D721Med (cell line): Measurements from ENCODE around the gene SMC6.

Experiments used
- DNase-seq: peaks from one replicate; pipeline ENCODE4 v3.0.0; 2011; ENCODE audit warnings: low spot score; ENCODE audit not compliant: insufficient read length
- FAIRE-seq: peaks from 2 replicates; lab custom pipeline; 2011; peaks lifted over from hg19 to GRCh38; lab: Jason Lieb, UNC
- TF ChIP-seq, protein P1 (sequence below): IDR thresholded peaks from 2 replicates; pipeline ENCODE4 v1.5.1; 2012; ENCODE audit warnings: mild to moderate bottlenecking, control low read depth; ENCODE audit not compliant: insufficient read depth; ENCODE audit errors: missing control alignments

Gene SMC6

DNA sequence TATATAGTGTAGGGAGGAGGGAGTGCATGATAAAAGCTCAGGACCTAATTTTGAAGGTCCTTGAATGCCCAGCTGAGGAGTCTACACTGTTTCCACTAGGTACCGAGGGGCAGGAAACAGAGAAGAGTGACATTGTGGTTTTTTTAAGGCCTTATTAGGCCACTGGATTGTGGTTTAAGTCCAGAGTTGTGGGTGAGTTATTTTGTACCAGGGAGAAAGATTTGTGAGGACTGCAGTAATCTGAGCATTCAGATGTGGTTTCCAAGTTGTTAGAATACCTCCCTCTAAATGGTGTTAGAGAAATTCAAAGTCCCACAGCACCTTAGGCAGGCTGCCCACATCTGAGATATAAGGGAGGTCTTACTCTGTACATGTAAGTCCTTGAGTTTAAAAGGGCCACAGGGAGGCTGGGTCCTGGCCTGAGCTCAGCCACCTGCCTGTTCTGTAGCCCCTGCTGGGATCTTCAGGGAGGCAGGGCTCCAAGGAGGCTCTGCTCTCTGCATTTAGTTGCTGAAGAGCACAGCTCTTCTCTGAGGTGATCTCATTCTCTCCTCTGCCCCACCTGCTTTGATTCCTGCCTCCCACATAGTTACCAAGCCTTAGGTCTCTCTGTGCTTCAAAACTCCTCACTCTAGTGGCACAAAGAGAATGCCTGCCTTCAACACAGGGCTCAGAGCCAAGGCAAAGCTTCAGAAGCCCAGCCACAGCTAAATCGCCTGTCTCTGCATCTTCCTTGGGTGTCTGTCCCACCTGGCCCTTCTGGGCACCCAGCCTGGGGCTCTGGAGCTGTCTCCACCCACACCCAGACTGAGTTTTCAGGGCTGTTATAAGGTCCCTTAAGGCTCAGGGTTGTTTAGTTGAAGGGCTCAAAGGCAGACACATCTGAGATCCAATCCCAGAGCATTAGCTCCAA lies 125.0 kb downstream of the SMC6 start:
- FAIRE-seq (no peak), DNase-seq (no peak)
- TF ChIP-seq, protein P1, sequence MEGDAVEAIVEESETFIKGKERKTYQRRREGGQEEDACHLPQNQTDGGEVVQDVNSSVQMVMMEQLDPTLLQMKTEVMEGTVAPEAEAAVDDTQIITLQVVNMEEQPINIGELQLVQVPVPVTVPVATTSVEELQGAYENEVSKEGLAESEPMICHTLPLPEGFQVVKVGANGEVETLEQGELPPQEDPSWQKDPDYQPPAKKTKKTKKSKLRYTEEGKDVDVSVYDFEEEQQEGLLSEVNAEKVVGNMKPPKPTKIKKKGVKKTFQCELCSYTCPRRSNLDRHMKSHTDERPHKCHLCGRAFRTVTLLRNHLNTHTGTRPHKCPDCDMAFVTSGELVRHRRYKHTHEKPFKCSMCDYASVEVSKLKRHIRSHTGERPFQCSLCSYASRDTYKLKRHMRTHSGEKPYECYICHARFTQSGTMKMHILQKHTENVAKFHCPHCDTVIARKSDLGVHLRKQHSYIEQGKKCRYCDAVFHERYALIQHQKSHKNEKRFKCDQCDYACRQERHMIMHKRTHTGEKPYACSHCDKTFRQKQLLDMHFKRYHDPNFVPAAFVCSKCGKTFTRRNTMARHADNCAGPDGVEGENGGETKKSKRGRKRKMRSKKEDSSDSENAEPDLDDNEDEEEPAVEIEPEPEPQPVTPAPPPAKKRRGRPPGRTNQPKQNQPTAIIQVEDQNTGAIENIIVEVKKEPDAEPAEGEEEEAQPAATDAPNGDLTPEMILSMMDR: no peak

DNA sequence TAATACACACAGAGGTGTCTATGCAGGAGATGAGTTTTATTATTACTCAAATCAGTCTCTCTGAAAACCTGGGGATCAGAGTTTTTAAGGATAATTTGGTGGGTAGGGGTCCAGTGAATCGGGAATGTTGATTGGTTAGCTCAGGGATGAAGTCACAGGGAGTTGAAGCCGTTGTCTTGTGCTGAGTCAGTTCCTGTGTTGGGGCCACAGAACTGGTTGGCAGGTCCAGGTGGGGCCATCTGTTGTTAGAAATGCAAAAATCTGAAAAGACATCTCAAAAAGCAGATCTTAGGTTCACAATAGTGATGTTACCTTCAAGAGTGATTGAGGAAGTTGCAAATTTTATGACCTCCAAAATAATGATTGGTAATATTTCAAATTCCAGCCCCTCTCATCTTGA lies 126.2 kb downstream of the SMC6 start:
- DNase-seq: no peak
- TF ChIP-seq, protein P1: no peak
- FAIRE-seq: no peak

DNA sequence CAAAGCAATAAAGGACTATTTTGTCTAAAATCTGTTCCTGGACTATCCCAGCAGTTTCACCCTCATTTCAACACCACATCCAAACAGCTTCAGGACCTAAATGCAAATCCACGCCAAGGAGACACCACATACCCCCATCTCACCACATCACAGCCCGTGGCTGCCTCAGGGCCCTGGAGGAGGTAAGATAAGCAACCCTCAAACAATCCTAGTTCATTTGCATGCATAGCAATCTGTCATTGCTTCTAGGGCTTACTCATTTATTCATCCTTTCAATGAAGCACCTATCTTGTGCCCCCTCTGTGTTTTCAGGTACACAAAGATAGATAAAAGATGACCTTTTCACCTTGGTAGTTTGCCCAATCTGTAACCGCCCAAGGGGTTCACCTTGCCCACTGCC lies 126.6 kb downstream of the SMC6 start:
- TF ChIP-seq, protein P1: no peak

DNA sequence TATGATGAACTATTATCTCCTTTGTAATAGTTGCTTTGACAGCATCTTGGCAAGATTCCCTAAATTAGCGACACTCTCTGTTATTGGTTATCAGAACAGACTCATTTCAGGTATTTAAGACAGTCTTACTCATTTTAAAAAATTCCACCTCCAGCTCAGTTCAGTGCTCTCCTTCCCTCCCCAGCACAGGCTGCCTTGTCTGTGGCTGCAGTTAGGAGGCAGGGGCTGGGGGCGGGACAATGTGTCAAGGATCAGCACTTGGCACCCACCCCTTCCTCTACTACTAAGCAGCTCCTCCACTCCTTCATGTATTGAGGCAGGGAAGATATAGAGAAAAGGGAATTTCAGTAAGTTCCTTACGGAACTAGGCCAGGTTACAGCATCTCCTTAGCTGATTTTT lies 128.2 kb downstream of the SMC6 start:
- DNase-seq (no peak), FAIRE-seq (no peak)
- TF ChIP-seq, protein P1: no peak

More for the DNA sequence above, 126.6 kb downstream of the SMC6 start:
- DNase-seq (no peak), FAIRE-seq (no peak)

DNA sequence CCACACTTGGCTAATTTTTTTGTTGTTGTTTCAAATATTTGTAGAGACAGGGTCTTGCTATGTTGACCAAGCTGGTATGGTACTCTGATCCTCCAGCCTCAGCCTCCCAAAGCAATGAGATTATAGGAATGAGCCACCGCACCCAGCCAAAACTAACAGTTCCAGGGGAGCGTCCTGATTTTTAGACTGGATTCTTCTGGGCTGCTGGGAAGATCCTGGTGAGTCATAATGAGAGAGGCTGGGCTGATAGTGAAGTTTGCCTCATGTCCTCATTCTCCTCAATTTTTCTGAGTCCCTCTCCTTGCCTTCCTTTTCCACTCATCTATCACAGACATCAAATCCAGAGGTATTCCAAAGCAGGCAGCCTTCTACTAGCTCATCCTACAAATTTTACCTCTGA lies 131.8 kb downstream of the SMC6 start:
- no peak for DNase-seq
- TF ChIP-seq, protein P1: no peak
- no peak for FAIRE-seq

DNA sequence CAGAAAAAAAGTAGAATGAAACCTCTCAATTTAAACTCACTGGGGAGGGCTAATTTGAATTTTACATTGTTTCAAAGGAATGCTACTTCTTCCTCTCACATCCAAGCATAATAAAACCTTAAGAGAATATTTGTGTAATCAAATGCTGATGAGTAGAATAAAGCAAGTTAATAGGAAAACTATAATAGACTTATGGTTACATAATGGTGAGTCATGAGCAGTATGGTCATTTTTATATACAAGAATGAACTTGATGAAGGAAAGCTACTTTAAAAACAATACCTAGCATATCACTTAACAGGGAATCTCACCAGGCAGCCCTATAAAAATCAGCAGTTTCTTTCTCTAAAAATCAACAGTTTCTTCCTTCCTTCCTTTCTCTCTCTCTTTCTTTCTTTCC lies 132.8 kb downstream of the SMC6 start:
- no peak for DNase-seq
- TF ChIP-seq, protein P1: no peak
- FAIRE-seq: no peak

DNA sequence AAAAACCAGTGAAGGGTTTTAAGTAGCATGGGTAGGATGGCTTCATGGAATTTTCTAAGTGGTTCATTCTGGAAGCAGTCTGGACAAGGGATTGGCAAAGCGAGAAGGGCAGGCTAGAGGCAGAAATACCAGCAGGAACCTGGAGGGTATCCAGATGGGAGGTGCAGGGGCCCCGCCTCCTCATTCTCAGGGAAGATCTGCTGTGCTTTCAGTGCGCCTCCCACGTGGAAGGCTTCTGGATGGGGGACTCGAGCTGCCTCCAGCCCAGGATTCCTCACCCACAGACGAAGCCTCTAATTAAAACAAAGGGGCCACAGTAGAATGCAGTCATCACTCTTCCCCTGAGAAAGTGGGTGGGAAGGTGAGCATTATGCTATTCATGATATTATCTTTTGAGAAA lies 133.3 kb downstream of the SMC6 start:
- TF ChIP-seq, protein P1: no peak
- no peak for FAIRE-seq
- DNase-seq: no peak
